Neural cell (in vitro differentiated cells): ENCODE measurements around the gene CLSTN2.

Source experiments
- CTCF ChIP-seq: fragments of 450-650 bp; IDR thresholded peaks from 2 replicates; pipeline ENCODE4 v1.5.1; 2014; ENCODE audit warnings: antibody characterized with exemption, mild to moderate bottlenecking, moderate library complexity; ENCODE audit not compliant: poor library complexity, severe bottlenecking
- EZH2 ChIP-seq: fragments of 200-600, 300-800 bp; shearing (Covaris generic), sonication (generic); IDR thresholded peaks from 2 replicates; pipeline ENCODE4 v1.6.1; 2014; ENCODE audit warnings: antibody characterized with exemption, low read length, borderline replicate concordance, mild to moderate bottlenecking; ENCODE audit not compliant: insufficient read depth, poor library complexity, severe bottlenecking

GRCh38 chr3:140334132-140334929 lies 399.3 kb downstream of the CLSTN2 start:
- no peak for TF ChIP-seq CTCF
- no peak for TF ChIP-seq EZH2
